ENCODE measurements around the gene KIAA0513.

GRCh38 chr16:85067426-85067825 is 39.8 kb downstream of the KIAA0513 start:
- TF ChIP-seq CTCF (conservative IDR thresholded peaks at IDR 0.05 in 1 of 2, IDR thresholded peaks at IDR 0.05 in 1 of 2; ENCODE audit: extremely low read depth in 1 of 2, insufficient read depth in 1 of 2, low read depth in 1 of 2, low read length in 2 of 2) (no peak), EZH2 (IDR thresholded peaks at IDR 0.05; ENCODE audit: borderline replicate concordance, low read length) (no peak)

Data from mammary epithelial cell (primary cell).